Measurements from ENCODE around the gene UGT1A10.

Gene UGT1A10

GRCh38 chr2:233799716-233800115, 163.5 kb downstream of the UGT1A10 start:
- H3K4me3 ChIP-seq (ENCODE audit: low read depth, low read length), result no peak overlapping the region
- TF ChIP-seq CTCF (IDR thresholded peaks at IDR 0.05; ENCODE audit: low read depth, low read length), result no peak
- in situ Hi-C loops (cut with HindIII; ENCODE audit: low sequenced_read_pairs), result no loop called here
- DNase-seq (ENCODE audit: low read depth, low spot score), result no peak

GRCh38 chr2:233800208-233800607, 164.0 kb downstream of the UGT1A10 start:
- in situ Hi-C loops (cut with HindIII; ENCODE audit: low sequenced_read_pairs), result no loop called here
- no peak for TF ChIP-seq CTCF (IDR thresholded peaks at IDR 0.05; ENCODE audit: low read depth, low read length)
- DNase-seq (ENCODE audit: low read depth, low spot score), result no peak
- H3K4me3 ChIP-seq (ENCODE audit: low read depth, low read length), result no peak overlapping the region

GRCh38 chr2:233801357-233802131, 165.3 kb downstream of the UGT1A10 start:
- no peak overlapping the region for H3K4me3 ChIP-seq (ENCODE audit: low read depth, low read length)
- no peak for DNase-seq (ENCODE audit: low read depth, low spot score)
- in situ Hi-C loops (cut with HindIII; ENCODE audit: low sequenced_read_pairs), result no loop called here
- no peak for TF ChIP-seq CTCF (IDR thresholded peaks at IDR 0.05; ENCODE audit: low read depth, low read length)

GRCh38 chr2:233802132-233802815, 166.0 kb downstream of the UGT1A10 start:
- H3K4me3 ChIP-seq (ENCODE audit: low read depth, low read length), result no peak overlapping the region
- no peak for DNase-seq (ENCODE audit: low read depth, low spot score)

GRCh38 chr2:233803292-233803911, 167.2 kb downstream of the UGT1A10 start:
- DNase-seq (ENCODE audit: low read depth, low spot score), result no peak
- in situ Hi-C loops (cut with HindIII; ENCODE audit: low sequenced_read_pairs), result no loop called here
- no peak for TF ChIP-seq CTCF (IDR thresholded peaks at IDR 0.05; ENCODE audit: low read depth, low read length)
- no peak overlapping the region for H3K4me3 ChIP-seq (ENCODE audit: low read depth, low read length)

More at GRCh38 chr2:233802132-233802815, 166.0 kb downstream of the UGT1A10 start:
- in situ Hi-C loops (cut with HindIII; ENCODE audit: low sequenced_read_pairs), result no loop called here
- TF ChIP-seq CTCF (IDR thresholded peaks at IDR 0.05; ENCODE audit: low read depth, low read length), result no peak

GRCh38 chr2:233803994-233804393, 167.7 kb downstream of the UGT1A10 start:
- DNase-seq (ENCODE audit: low read depth, low spot score), result no peak
- TF ChIP-seq CTCF (IDR thresholded peaks at IDR 0.05; ENCODE audit: low read depth, low read length), result no peak
- no peak overlapping the region for H3K4me3 ChIP-seq (ENCODE audit: low read depth, low read length)
- in situ Hi-C loops (cut with HindIII; ENCODE audit: low sequenced_read_pairs), result no loop called here
